K562 treated with DMSO at 1 percent for 24 hours (cell line): ENCODE results near the gene VSTM2L. TPM values are rescaled to one million over a fixed set of nuclear protein-coding genes. Genes with fewer than 3 reads are reported as not detected.

Experiments
- total RNA-seq: library from RNA; unstranded; fragments of 300-600 nt; gene quantifications from 2 replicates; pipeline ENCODE4 v1.2.3, GENCODE V29; 2022; ENCODE audit warnings: low read depth; ENCODE audit not compliant: insufficient read depth

The VSTM2L gene, protein sequence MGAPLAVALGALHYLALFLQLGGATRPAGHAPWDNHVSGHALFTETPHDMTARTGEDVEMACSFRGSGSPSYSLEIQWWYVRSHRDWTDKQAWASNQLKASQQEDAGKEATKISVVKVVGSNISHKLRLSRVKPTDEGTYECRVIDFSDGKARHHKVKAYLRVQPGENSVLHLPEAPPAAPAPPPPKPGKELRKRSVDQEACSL
- not detected in 2 replicates for total RNA-seq

DNA sequence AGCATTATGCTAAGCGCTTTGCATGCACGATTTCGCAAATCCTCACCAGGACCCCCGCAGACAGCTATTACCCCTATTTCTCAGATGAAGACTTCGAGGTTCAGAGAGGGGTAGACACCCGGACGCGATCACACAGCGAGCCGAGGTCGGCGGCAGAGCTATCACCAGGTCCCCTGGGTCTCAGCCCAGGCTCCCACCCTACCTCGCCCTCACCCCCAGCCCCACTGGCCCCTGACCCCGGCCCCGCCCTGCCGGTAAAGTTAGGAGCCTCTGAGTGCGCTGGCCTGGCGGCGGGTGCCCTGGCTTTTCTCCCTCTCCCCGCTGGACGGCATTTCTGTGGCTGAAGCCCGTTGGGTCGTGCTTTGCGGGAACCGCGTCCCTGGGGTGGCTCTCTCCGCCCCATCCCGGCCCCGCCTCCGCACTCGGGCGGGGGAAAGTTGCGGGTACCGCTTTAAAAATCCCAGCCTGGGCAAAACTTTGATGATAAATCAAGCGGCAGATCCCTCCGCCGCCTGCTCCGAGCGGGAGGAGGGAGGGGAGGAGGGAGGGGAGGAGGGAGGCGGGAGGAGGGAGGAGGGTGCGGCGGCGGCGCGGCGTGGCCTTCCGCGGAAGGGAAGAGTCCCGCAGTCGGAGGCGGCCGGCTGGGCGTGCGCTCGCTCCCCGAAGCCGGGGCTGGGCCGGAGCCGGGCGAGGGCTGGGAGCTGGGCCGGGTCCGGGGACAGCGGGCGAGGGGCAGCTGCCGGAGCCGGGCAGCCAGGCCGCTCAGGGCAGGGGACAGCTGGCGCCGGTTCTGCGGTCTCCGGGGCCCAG, at the start of gene VSTM2L:
Gene VSTM2L, plus strand, starts transcription at position 624 of the 810 bp plus-strand sequence. CDS start 224 bp downstream, outside the sequence.

Other genes with a start within 250 kb of the VSTM2L start
- 59.4 and 62.5 TPM in 2 replicates for gene CTNNBL1, start 209.1 kb upstream of the VSTM2L start, total RNA-seq
- 25.5 and 28.0 TPM in 2 replicates for gene TTI1, start 130.3 kb downstream of the VSTM2L start, total RNA-seq
- gene RPRD1B, start 130.6 kb downstream of the VSTM2L start, total RNA-seq, result 19.5 and 19.9 TPM in 2 replicates